GM12878 (cell line): Measurements from ENCODE around the gene CAMTA1. TPM values are rescaled to one million over a fixed set of nuclear protein-coding genes. Genes with fewer than 3 reads are reported as not detected.

Experiments
- ATAC-seq: fragments of 200-7000 bp; cut with Tn5 transposase; 3 replicates; pipeline ENCODE4 v1.9.1; 2020; ENCODE audit warnings: mild to moderate bottlenecking, moderate library complexity
- BruUV-seq: library from RNA; stranded (reverse); fragments of 400-500 nt; replicated peaks from 2 replicates; lab custom pipeline; 2021; lab: Mats Ljungman, UMichigan
- CTCF ChIA-PET: fragments of 300-600 bp; sonication (Branson Sonifier 250); formaldehyde crosslinking; extraction: SDS; loops from one replicate; lab custom pipeline; 2021; ENCODE audit warnings: inconsistent platforms; lab: Yijun Ruan, JAX
- POLR2A ChIA-PET: fragments of 350-600 bp; formaldehyde crosslinking; extraction: SDS; loops from one replicate; lab custom pipeline; 2021; ENCODE audit warnings: inconsistent platforms; lab: Charles Lee
- RAD21 ChIA-PET: fragments of 300-600 bp; sonication (Branson Sonifier 250); formaldehyde crosslinking; loops from one replicate; lab custom pipeline; 2023; ENCODE audit warnings: antibody characterized with exemption; ENCODE audit not compliant: unreplicated experiment; lab: Charles Lee
- SMC1A ChIA-PET: fragments of 300-600 bp; sonication (Branson Sonifier 250); formaldehyde crosslinking; loops from one replicate; lab custom pipeline; 2023; ENCODE audit not compliant: unreplicated experiment, uncharacterized antibody; lab: Charles Lee
- DNase-seq: peaks from one replicate; pipeline ENCODE4 v3.0.0-alpha.2; 2011; ENCODE audit warnings: low read depth, low spot score
- FAIRE-seq: peaks from 3 replicates; lab custom pipeline; 2011; peaks lifted over from hg19 to GRCh38; lab: Jason Lieb, UNC
- H2AFZ ChIP-seq: 2 replicates; pipeline ENCODE4 v1.6.0; 2011; ENCODE audit warnings: low read depth, low read length, control low read depth; ENCODE audit not compliant: control insufficient read depth
- H3K27ac ChIP-seq: 2 replicates; pipeline ENCODE4 v1.5.1; 2011; ENCODE audit warnings: control low read depth; ENCODE audit not compliant: control insufficient read depth, insufficient read depth
- H3K27me3 ChIP-seq, 2 experiments: replicated peaks in 1 of 2; 2 replicates each; pipeline versions ENCODE4 v1.6.0 to v1.6.1; 2011; ENCODE audit warnings: low read length in 1 of 2; ENCODE audit not compliant: control insufficient read depth in 2 of 2, insufficient read depth in 2 of 2
- H3K36me3 ChIP-seq, 2 experiments: 2 replicates each; pipeline ENCODE4 v1.5.1; 2011; ENCODE audit warnings: low read length in 1 of 2; ENCODE audit not compliant: control insufficient read depth in 2 of 2, insufficient read depth in 2 of 2
- H3K4me1 ChIP-seq: 2 replicates; pipeline ENCODE4 v1.6.1; 2011; ENCODE audit warnings: mild to moderate bottlenecking, low read length, moderate library complexity, mixed read lengths; ENCODE audit not compliant: control insufficient read depth, insufficient read depth
- H3K4me2 ChIP-seq: 2 replicates; pipeline ENCODE4 v1.6.0; 2011; ENCODE audit warnings: control low read depth; ENCODE audit not compliant: control insufficient read depth, insufficient read depth
- H3K4me3 ChIP-seq: fragments of 200-600 bp; sonication (generic); 2 replicates; pipeline ENCODE4 v1.5.1; 2016
- H3K79me2 ChIP-seq: 2 replicates; pipeline ENCODE4 v1.6.0; 2011; ENCODE audit warnings: low read length; ENCODE audit not compliant: control insufficient read depth, insufficient read depth
- H3K9ac ChIP-seq: 2 replicates; pipeline ENCODE4 v1.8.0; 2011; ENCODE audit warnings: low read length, control low read depth, mixed read lengths; ENCODE audit not compliant: control insufficient read depth, insufficient read depth
- H3K9me3 ChIP-seq: replicated peaks from 3 replicates; pipeline ENCODE4 v1.5.1; 2011; ENCODE audit warnings: mild to moderate bottlenecking, low read length; ENCODE audit not compliant: control insufficient read depth, insufficient read depth
- H4K20me1 ChIP-seq: 2 replicates; pipeline ENCODE4 v1.6.0; 2011; ENCODE audit not compliant: control insufficient read depth, insufficient read depth
- BCL3 ChIP-seq: IDR thresholded peaks from 2 replicates; pipeline ENCODE4 v1.6.1; 2011; ENCODE audit warnings: borderline replicate concordance, low read depth, mild to moderate bottlenecking, moderate library complexity, low read length; ENCODE audit not compliant: insufficient read depth, poor library complexity, severe bottlenecking
- ELK1 ChIP-seq: IDR thresholded peaks from 2 replicates; pipeline ENCODE4 v1.6.1; 2012; ENCODE audit warnings: low read depth, low read length, improper control_type of control experiment
- FOS ChIP-seq: IDR thresholded peaks from 3 replicates; pipeline ENCODE4 v1.6.1; 2011; ENCODE audit warnings: borderline replicate concordance; ENCODE audit not compliant: insufficient read length; ENCODE audit errors: extremely low read depth
- GABPA ChIP-seq: IDR thresholded peaks from 2 replicates; pipeline ENCODE4 v1.6.1; 2014; ENCODE audit warnings: antibody characterized with exemption, low read depth, mild to moderate bottlenecking, inconsistent platforms
- IRF5 ChIP-seq: fragments of 450-650 bp; IDR thresholded peaks from 2 replicates; pipeline ENCODE4 v1.6.1; 2017; ENCODE audit warnings: borderline replicate concordance
- NFIC ChIP-seq: IDR thresholded peaks from 2 replicates; pipeline ENCODE4 v1.6.1; 2012; ENCODE audit warnings: low read depth, mild to moderate bottlenecking, inconsistent platforms, low read length, moderate library complexity
- WGBS: methylation state at CpG from one replicate; pipeline ENCODE4 v1.1.6; 2016; ENCODE audit warnings: low lambda C conversion rate; ENCODE audit not compliant: insufficient replicate concordance, insufficient coverage; ENCODE audit errors: missing lambda C conversion rate; 5-methylcytosine and 5-hydroxymethylcytosine counted together
- in situ Hi-C: fragments of 300-500 bp; cut with MboI; formaldehyde crosslinking; loops from 9 replicates; pipeline ENCODE4 v1.14.3; 2018; ENCODE audit warnings: mixed read lengths
- intact Hi-C: fragments of 100-400 bp; cut with micrococcal nuclease; formaldehyde crosslinking; loops from one replicate; pipeline ENCODE4 v1.14.2; 2022; ENCODE audit not compliant: unreplicated experiment
- polyA plus RNA-seq, 11 experiments: library from polyadenylated mRNA; depleted of rRNA in 4 of 11; unstranded in 6 of 11; stranded (reverse) in 5 of 11; fragments of >200 nt; fragmentation: Nextera tagmentation in 4 of 11; fragmentation: Illumina TruSeq in 1 of 11; extraction: Ambion mirVana in 4 of 11; extraction: Trizol in 1 of 11; gene quantifications; 1 replicate in 1 of 11; 2 replicates in 10 of 11; pipeline versions ENCODE4 v1.2.1 to v1.2.3, GENCODE V29; 2011 to 2016; ENCODE audit warnings: inconsistent platforms in 2 of 11, missing spikeins in 2 of 11, low read depth in 1 of 11
- total RNA-seq, 4 experiments: library from RNA; depleted of rRNA in 3 of 4; stranded (reverse); fragments of >200 nt in 3 of 4; fragmentation: Illumina TruSeq in 1 of 4; extraction: Trizol in 1 of 4; gene quantifications; 2 replicates each; pipeline versions ENCODE4 v1.2.1 to v1.2.3, GENCODE V29; 2013 to 2021

The CAMTA1 gene
- total and polyA plus RNA-seq, 10 of the 15 experiments (the other 5 are each of a cell fraction or from before 2014, with no cell fraction given), result 37.7 to 148 (median 76.4) TPM

GRCh38 chr1:7043719-7044535 lies 258.7 kb downstream of the CAMTA1 start:
- SMC1A ChIA-PET, result interaction anchor here (0.7 kb wide), 1 partner anchor 24 kb away, joined by 3 read pairs; no protein-coding TSS in a partner anchor
- TF ChIP-seq ELK1, result no peak
- no peak for TF ChIP-seq NFIC
- TF ChIP-seq BCL3, result no peak
- TF ChIP-seq GABPA, result no peak
- TF ChIP-seq FOS, result no peak
- TF ChIP-seq IRF5, result no peak
- FAIRE-seq, result no peak

More at GRCh38 chr1:7043719-7044535, 258.7 kb downstream of the CAMTA1 start:
- DNase-seq, result no peak
- ATAC-seq, result no peak
- Histone ChIP-seq H3K9ac (no peak overlapping the region), H3K9me3 (no peaks in the 10 kb centered on the region), H4K20me1 (no peaks in the 10 kb centered on the region), H3K4me1 (no peaks in the 10 kb centered on the region), H3K36me3 (no peaks in the 10 kb centered on the region), H2AFZ (no peak overlapping the region), H3K4me2 (no peak overlapping the region), H3K4me3 (no peak overlapping the region), H3K27ac (no peak overlapping the region), H3K79me2 (no peaks in the 10 kb centered on the region), H3K27me3 (no peaks in the 10 kb centered on the region; a peak in 1 of 4 replicates)
- RAD21 ChIA-PET, result no interaction called here
- no TSS peak for BruUV-seq
- POLR2A ChIA-PET, result no interaction called here
- WGBS, result 35% methylated on average over 26 of the region's 26 CpGs
- in situ Hi-C loops, result loop anchor here (5.0 kb wide), 1 partner anchor 603 kb away; no protein-coding TSS in a partner anchor
- CTCF ChIA-PET, result interaction anchor here (0.6 to 2.7 kb wide), 2 partner anchors 27 to 931 kb away, joined by 3 to 17 read pairs; no protein-coding TSS in a partner anchor
- intact Hi-C loops, result loop anchor here (2.0 to 5.0 kb wide), 2 partner anchors 175 to 603 kb away; no protein-coding TSS in a partner anchor
